DOHH2 (cell line): ENCODE measurements around the gene BAD.

ENCODE experiments used
- H3F3A ChIP-seq: fragments of 200-600 bp; sonication (generic), shearing (Covaris generic); 2 replicates; pipeline ENCODE4 v1.6.0; 2016; ENCODE audit warnings: antibody characterized with exemption, mild to moderate bottlenecking; ENCODE audit not compliant: control insufficient read depth, insufficient read depth
- H3K27ac ChIP-seq: fragments of 200-600 bp; sonication (generic); 2 replicates; pipeline ENCODE4 v1.5.1; 2014; ENCODE audit warnings: low read depth, mild to moderate bottlenecking, low read length, moderate library complexity
- H3K27me3 ChIP-seq: fragments of 200-600 bp; sonication (generic); 2 replicates; pipeline ENCODE4 v1.6.1; 2014; ENCODE audit warnings: mild to moderate bottlenecking, low read length, mixed read lengths; ENCODE audit not compliant: control insufficient read depth
- H3K36me3 ChIP-seq: fragments of 200-600 bp; sonication (generic); 2 replicates; pipeline ENCODE4 v1.6.1; 2014; ENCODE audit warnings: mild to moderate bottlenecking, low read length, moderate library complexity, mixed read lengths; ENCODE audit not compliant: control insufficient read depth
- H3K4me1 ChIP-seq: fragments of 200-600 bp; sonication (generic); 2 replicates; pipeline ENCODE4 v1.6.1; 2014; ENCODE audit warnings: mild to moderate bottlenecking, low read length, mixed read lengths; ENCODE audit not compliant: control insufficient read depth
- H3K4me2 ChIP-seq: fragments of 200-600 bp; sonication (generic); 2 replicates; pipeline ENCODE4 v1.6.0; 2014; ENCODE audit warnings: mild to moderate bottlenecking, low read length, moderate library complexity
- H3K4me3 ChIP-seq: fragments of 200-600 bp; sonication (generic); 2 replicates; pipeline ENCODE4 v1.5.1; 2014; ENCODE audit warnings: mild to moderate bottlenecking, low read length, mixed read lengths
- H3K79me2 ChIP-seq: fragments of 200-600 bp; sonication (generic); 2 replicates; pipeline ENCODE4 v1.6.1; 2014; ENCODE audit warnings: mild to moderate bottlenecking, low read length, mixed read lengths; ENCODE audit not compliant: control insufficient read depth
- H3K9me2 ChIP-seq: fragments of 200-600 bp; sonication (generic); replicated peaks from 2 replicates; pipeline ENCODE4 v1.6.1; 2014; ENCODE audit warnings: mild to moderate bottlenecking, low read length, mixed read lengths; ENCODE audit not compliant: control insufficient read depth
- H3K9me3 ChIP-seq: fragments of 200-600 bp; sonication (generic); 2 replicates; pipeline ENCODE4 v1.6.1; 2014; ENCODE audit warnings: antibody characterized with exemption, low read length, mixed read lengths; ENCODE audit not compliant: control insufficient read depth, insufficient read depth
- H4K20me1 ChIP-seq: fragments of 200-600 bp; sonication (generic); 2 replicates; pipeline ENCODE4 v1.6.0; 2014; ENCODE audit warnings: low read depth, mild to moderate bottlenecking, antibody characterized with exemption, low read length, moderate library complexity; ENCODE audit not compliant: control insufficient read depth, insufficient read depth
- EZH2phosphoT487 ChIP-seq: fragments of 200-600 bp; sonication (generic); IDR thresholded peaks from 2 replicates; pipeline ENCODE4 v1.6.1; 2017; ENCODE audit warnings: borderline replicate concordance, mild to moderate bottlenecking, antibody characterized with exemption, low read length, moderate library complexity, mixed read lengths
- TF ChIP-seq, protein P1 (sequence below): fragments of 200-600 bp; sonication (generic); IDR thresholded peaks from one replicate; pipeline ENCODE4 v1.5.1; 2014; ENCODE audit warnings: antibody characterized with exemption, mild to moderate bottlenecking, low read depth, low read length; ENCODE audit not compliant: poor library complexity, severe bottlenecking

Gene BAD

GRCh38 chr11:64231546-64231945 is 52.9 kb downstream of the BAD start:
- peaks cover 24% of the 10 kb centered on the region for H3F3A ChIP-seq
- TF ChIP-seq, protein P1, sequence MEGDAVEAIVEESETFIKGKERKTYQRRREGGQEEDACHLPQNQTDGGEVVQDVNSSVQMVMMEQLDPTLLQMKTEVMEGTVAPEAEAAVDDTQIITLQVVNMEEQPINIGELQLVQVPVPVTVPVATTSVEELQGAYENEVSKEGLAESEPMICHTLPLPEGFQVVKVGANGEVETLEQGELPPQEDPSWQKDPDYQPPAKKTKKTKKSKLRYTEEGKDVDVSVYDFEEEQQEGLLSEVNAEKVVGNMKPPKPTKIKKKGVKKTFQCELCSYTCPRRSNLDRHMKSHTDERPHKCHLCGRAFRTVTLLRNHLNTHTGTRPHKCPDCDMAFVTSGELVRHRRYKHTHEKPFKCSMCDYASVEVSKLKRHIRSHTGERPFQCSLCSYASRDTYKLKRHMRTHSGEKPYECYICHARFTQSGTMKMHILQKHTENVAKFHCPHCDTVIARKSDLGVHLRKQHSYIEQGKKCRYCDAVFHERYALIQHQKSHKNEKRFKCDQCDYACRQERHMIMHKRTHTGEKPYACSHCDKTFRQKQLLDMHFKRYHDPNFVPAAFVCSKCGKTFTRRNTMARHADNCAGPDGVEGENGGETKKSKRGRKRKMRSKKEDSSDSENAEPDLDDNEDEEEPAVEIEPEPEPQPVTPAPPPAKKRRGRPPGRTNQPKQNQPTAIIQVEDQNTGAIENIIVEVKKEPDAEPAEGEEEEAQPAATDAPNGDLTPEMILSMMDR: no peak
- TF ChIP-seq EZH2phosphoT487: no peak
- H3K9me2 ChIP-seq: no peaks in the 10 kb centered on the region
- H3K79me2 ChIP-seq: peaks cover 48% of the 10 kb centered on the region
- peak overlapping the region; percentile 97 for H3K4me2 ChIP-seq
- peak overlapping the region; percentile 89 for H3K4me3 ChIP-seq
- no peaks in the 10 kb centered on the region for H3K27me3 ChIP-seq
- H3K4me1 ChIP-seq: peaks cover 78% of the 10 kb centered on the region
- no peaks in the 10 kb centered on the region for H3K9me3 ChIP-seq
- H4K20me1 ChIP-seq: no peaks in the 10 kb centered on the region; the same call in 1 of the 2 replicates
- peaks cover 20% of the 10 kb centered on the region for H3K36me3 ChIP-seq
- H3K27ac ChIP-seq: no peak overlapping the region

- H3K79me2 ChIP-seq: peaks cover 50% of the 10 kb centered on the region
- no peaks in the 10 kb centered on the region for H3K9me3 ChIP-seq
- TF ChIP-seq, protein P1: no peak
- H3K9me2 ChIP-seq: no peaks in the 10 kb centered on the region
- peak overlapping the region; percentile 97 for H3K4me2 ChIP-seq
- peaks cover 24% of the 10 kb centered on the region for H3F3A ChIP-seq
- H3K36me3 ChIP-seq: peaks cover 18% of the 10 kb centered on the region
- peak overlapping the region; percentile 94 for H3K27ac ChIP-seq
- H3K27me3 ChIP-seq: no peaks in the 10 kb centered on the region
- H4K20me1 ChIP-seq: no peaks in the 10 kb centered on the region; the same call in 1 of the 2 replicates
- H3K4me3 ChIP-seq: peak overlapping the region; percentile 89
- H3K4me1 ChIP-seq: peaks cover 78% of the 10 kb centered on the region
Observed at GRCh38 chr11:64230985-64231365, 53.5 kb downstream of the BAD start.

DNA sequence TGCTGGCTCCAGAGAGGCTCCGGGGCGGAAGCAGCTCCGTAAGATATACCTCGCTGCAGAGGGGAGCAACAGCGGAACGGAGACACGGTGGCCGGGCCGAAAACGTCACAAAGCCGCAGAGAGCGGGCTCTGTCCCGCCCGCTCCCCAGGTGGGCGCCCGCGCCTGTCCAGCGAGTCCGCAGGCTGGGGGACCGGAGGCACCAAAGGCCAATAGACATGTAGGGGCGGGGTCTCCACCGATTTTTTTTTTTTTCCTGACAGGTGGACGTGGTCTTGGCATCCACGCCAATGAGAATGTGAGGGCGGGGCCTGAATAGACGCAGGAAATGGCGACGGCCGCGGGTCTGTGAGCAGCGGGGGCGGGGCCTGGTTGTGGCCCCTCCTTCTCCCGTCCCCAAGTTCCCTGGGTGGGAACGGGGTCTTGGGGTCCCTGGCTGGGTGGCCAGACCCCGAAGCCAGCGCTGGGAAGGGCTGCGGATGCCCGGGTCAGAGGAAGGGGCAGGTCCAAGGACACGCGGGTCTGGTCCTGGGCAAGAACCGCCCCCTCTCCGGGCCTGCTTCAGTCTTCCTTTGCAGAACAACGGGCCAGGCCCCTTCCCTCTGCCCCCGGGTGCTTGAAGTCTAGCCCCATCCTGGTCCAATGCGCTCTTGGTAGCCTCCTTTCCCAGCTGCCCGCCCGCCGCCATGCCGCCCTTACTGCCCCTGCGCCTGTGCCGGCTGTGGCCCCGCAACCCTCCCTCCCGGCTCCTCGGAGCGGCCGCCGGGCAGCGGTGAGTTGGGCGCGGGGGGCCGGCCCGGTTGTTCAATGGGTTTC is 54.1 kb downstream of the BAD start, which contains the start of gene DNAJC4:
Gene DNAJC4, plus strand, starts transcription at position 378 of the 814 bp plus-strand sequence. Its CDS starts 307 bp downstream, at position 685.
- Histone ChIP-seq H4K20me1 (no peaks in the 10 kb centered on the region), H3K27me3 (no peaks in the 10 kb centered on the region), H3F3A (peaks cover 24% of the 10 kb centered on the region), H3K4me1 (peaks cover 75% of the 10 kb centered on the region), H3K4me3 (peak within 1 kb of the TSS; percentile 89), H3K36me3 (peaks cover 14% of the 10 kb centered on the region), H3K9me2 (no peaks in the 10 kb centered on the region), H3K9me3 (no peaks in the 10 kb centered on the region), H3K79me2 (peaks cover 46% of the 10 kb centered on the region), H3K27ac (peak within 1 kb of the TSS; percentile 94), H3K4me2 (peak within 1 kb of the TSS; percentile 97)
- TF ChIP-seq EZH2phosphoT487: no peak
- TF ChIP-seq, protein P1: no peak
